ENCODE results near the gene ARHGEF17. TPM values are rescaled to one million over a fixed set of nuclear protein-coding genes. Genes with fewer than 3 reads are reported as not detected.

Gene ARHGEF17
- total RNA-seq, 3 donors from 2014 or later = 7.6 to 75.8 (median 13.6) TPM

DNA sequence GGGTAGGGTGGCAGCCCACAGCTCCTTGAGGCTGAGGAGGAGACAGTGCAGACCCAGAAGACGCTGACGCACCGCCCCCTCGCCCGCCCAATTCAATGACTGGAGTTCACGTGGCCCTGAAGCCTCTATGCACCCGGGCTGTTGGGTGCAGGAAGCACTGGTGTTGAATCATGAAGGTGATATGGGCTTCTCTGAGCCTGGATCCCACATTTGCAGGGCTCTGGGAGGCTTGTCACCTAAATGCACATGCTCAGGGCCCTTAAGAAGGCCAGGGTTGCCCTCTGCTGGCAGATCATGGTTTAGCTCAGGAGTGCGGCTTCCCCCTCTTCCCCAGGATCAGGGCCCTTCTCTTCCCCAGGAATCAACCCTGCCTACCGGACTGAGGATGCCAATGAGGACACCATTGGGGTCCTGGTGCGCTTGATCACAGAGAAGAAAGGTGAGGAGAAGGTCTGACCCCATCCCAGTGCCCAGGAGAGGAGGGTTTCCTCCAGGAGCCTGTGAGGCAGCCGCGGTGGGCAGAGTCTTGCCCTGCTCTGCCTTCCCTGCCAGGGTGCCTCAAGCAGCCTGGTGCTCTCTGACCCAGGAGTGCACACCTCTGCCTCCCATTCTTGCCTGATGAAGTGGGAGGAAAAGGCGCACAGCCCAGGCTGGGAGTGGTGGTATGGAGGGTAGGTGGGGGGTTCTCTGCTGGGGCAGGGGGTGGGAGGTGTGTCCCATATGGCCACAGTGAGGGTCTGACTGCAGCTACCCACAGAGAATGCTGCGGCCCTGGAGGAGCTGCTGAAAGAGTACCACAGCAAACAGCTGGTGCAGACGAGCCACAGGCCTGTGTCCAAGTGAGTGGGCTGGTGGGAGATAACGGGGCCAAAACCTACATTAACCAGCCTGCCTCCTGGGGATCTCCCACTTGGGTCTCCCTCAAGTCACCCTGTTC is 85.7 kb downstream of the ARHGEF17 start:
- intact Hi-C loops (cut with DNase I, micrococcal nuclease) = no loop called here
- H3K4me1 ChIP-seq (ENCODE audit: low read depth) = no peaks in the 10 kb centered on the region
- no peak overlapping the region for H3K4me3 ChIP-seq
- peak; percentile 45 for TF ChIP-seq CTCF (IDR thresholded peaks at IDR 0.05)
- ATAC-seq (peak; percentile 82), DNase-seq (peak; percentile 42 to 90 (median 81))
- H3K9me3 ChIP-seq = no peaks in the 10 kb centered on the region
- H3K36me3 ChIP-seq (ENCODE audit: low read depth) = no peaks in the 10 kb centered on the region

- Histone ChIP-seq H3K9me3 (no peaks in the 10 kb centered on the region), H3K4me3 (no peak overlapping the region), H3K4me1 (ENCODE audit: low read depth) (no peaks in the 10 kb centered on the region), H3K36me3 (ENCODE audit: low read depth) (no peaks in the 10 kb centered on the region)
- ATAC-seq (no peak), DNase-seq (peak in 1 of 3 donors; percentile 21)
- intact Hi-C loops (cut with DNase I, micrococcal nuclease) = no loop called here
- TF ChIP-seq CTCF (IDR thresholded peaks at IDR 0.05) = no peak
Measured at GRCh38 chr11:73394416-73395296, 86.6 kb downstream of the ARHGEF17 start.

DNA sequence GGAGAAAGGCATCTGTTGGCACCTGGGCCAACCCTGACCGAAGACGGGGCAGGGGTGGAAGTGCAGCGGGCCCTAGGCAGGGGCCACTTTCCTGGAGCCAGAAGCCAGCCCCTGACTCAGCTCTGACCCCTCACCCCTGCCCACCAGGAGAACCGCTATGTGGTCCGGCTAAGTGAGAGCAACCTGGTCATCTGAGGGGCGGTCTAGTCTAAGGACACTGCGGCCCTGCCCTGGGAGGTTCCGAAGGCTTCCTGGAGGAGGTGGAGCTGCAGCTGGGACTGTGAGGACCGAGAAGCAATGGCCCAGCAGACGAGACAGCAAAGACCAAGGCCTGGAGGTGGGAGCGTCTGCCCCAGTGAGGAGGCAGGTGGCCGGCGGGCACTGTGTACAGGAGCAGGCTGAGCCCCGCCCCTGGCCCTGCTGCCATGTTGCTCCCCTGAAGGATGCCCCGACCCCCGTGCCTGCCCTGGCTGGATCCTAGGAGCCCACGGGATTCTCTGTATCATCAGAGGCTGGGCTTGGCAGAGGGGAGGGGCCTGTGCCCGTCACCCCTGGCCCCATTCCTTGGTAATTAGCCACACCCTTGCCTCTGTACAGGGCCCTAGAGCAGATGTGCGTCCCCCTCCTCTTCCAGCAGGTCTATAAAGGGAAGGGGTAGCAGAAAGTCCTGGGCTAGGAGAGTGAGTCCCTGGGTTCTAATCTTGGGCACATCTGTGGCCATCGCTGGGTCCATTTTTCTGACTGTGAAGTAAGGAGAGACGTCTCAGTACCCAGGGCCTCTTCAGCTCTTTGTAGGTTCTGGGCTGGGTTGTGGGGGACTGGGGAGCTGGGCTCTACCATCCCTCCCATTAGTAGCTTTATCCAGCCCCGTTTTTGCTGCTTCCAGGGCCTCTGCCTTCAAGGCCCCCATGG is 87.5 kb downstream of the ARHGEF17 start:
- ATAC-seq = no peak
- no peaks in the 10 kb centered on the region for H3K4me1 ChIP-seq (ENCODE audit: low read depth)
- no peak overlapping the region for H3K4me3 ChIP-seq
- no peak for TF ChIP-seq CTCF (IDR thresholded peaks at IDR 0.05)
- H3K9me3 ChIP-seq = no peaks in the 10 kb centered on the region
- intact Hi-C loops (cut with DNase I, micrococcal nuclease) = no loop called here
- H3K36me3 ChIP-seq (ENCODE audit: low read depth) = no peaks in the 10 kb centered on the region
- DNase-seq = peak in 1 of 3 donors; percentile 23

- H3K4me3 ChIP-seq = no peak overlapping the region
- no peak for ATAC-seq
- DNase-seq = peak in 1 of 3 donors; percentile 13
- no peaks in the 10 kb centered on the region for H3K36me3 ChIP-seq (ENCODE audit: low read depth)
- intact Hi-C loops (cut with DNase I, micrococcal nuclease) = no loop called here
- no peaks in the 10 kb centered on the region for H3K9me3 ChIP-seq
- TF ChIP-seq CTCF (IDR thresholded peaks at IDR 0.05) = no peak
- H3K4me1 ChIP-seq (ENCODE audit: low read depth) = no peaks in the 10 kb centered on the region
Measured at GRCh38 chr11:73396251-73396930, 88.3 kb downstream of the ARHGEF17 start.
